GM10847 (cell line): ENCODE measurements around the gene FNDC1.

Experiments used
- POLR2A ChIP-seq: IDR thresholded peaks from 2 replicates; pipeline ENCODE4 v1.6.1; 2011; ENCODE audit not compliant: insufficient read length; ENCODE audit errors: extremely low read depth

Gene FNDC1

GRCh38 chr6:159151266-159151855 is 17.8 kb upstream of the FNDC1 start:
- no peak for TF ChIP-seq POLR2A

GRCh38 chr6:159152041-159152440 is 17.2 kb upstream of the FNDC1 start:
- no peak for TF ChIP-seq POLR2A

GRCh38 chr6:159152782-159153181 is 16.4 kb upstream of the FNDC1 start:
- no peak for TF ChIP-seq POLR2A

GRCh38 chr6:159155679-159156078 is 13.5 kb upstream of the FNDC1 start:
- no peak for TF ChIP-seq POLR2A

- no peak for TF ChIP-seq POLR2A
Observed at GRCh38 chr6:159156089-159156488, 13.1 kb upstream of the FNDC1 start.

- TF ChIP-seq POLR2A, result no peak
Observed at GRCh38 chr6:159157431-159157830, 11.8 kb upstream of the FNDC1 start.

GRCh38 chr6:159161839-159162238 is 7.4 kb upstream of the FNDC1 start:
- no peak for TF ChIP-seq POLR2A

- no peak for TF ChIP-seq POLR2A
Observed at GRCh38 chr6:159163901-159164370, 5.3 kb upstream of the FNDC1 start.

- TF ChIP-seq POLR2A, result no peak
Observed at GRCh38 chr6:159168536-159169192, 536 bp upstream of the FNDC1 start.

GRCh38 chr6:159169557-159170332 is 545 bp downstream of the FNDC1 start:
- TF ChIP-seq POLR2A, result no peak

GRCh38 chr6:159170333-159170672 is 1.1 kb downstream of the FNDC1 start:
- no peak for TF ChIP-seq POLR2A

- no peak for TF ChIP-seq POLR2A
Observed at GRCh38 chr6:159170999-159171712, 2.0 kb downstream of the FNDC1 start.

- no peak for TF ChIP-seq POLR2A
Observed at GRCh38 chr6:159172091-159172491, 2.9 kb downstream of the FNDC1 start.

GRCh38 chr6:159174263-159174969 is 5.2 kb downstream of the FNDC1 start:
- TF ChIP-seq POLR2A, result no peak

- no peak for TF ChIP-seq POLR2A
Observed at GRCh38 chr6:159176913-159177312, 7.7 kb downstream of the FNDC1 start.
